Muscle of leg (tissue), 11 donors: ENCODE results near the gene NEK5. TPM values are rescaled to one million over a fixed set of nuclear protein-coding genes. Genes with fewer than 3 reads are reported as not detected.
"Not testable (repeated sequence)": the region's sequence is repeated elsewhere in the genome, so short reads cannot be mapped to it uniquely, and the experiment has no call there.

Source experiments
- DNase-seq: peaks from one replicate; pipeline ENCODE4 v3.0.0; 2013
- H3K27ac ChIP-seq: one replicate; pipeline ENCODE4 v1.5.1; 2013; ENCODE audit warnings: mild to moderate bottlenecking, low read length, control low read depth
- H3K27me3 ChIP-seq: one replicate; pipeline ENCODE4 v1.6.1; 2013; ENCODE audit warnings: low read length; ENCODE audit not compliant: control insufficient read depth, insufficient read depth
- H3K36me3 ChIP-seq: one replicate; pipeline ENCODE4 v1.6.1; 2013; ENCODE audit warnings: low read length; ENCODE audit not compliant: control insufficient read depth, insufficient read depth
- H3K4me1 ChIP-seq: one replicate; pipeline ENCODE4 v1.6.1; 2013; ENCODE audit warnings: low read length; ENCODE audit not compliant: control insufficient read depth, insufficient read depth
- H3K4me3 ChIP-seq: one replicate; pipeline ENCODE4 v1.5.1; 2013; ENCODE audit warnings: low read length, control low read depth
- H3K9me3 ChIP-seq: replicated peaks from 2 replicates; pipeline ENCODE4 v1.6.1; 2013; ENCODE audit warnings: low read depth, low read length; ENCODE audit not compliant: control insufficient read depth
- WGBS: methylation state at CpG from one replicate; pipeline ENCODE4 v1.1.5; 2013; ENCODE audit warnings: missing lambda C conversion rate; ENCODE audit not compliant: insufficient coverage; 5-methylcytosine and 5-hydroxymethylcytosine counted together
- polyA plus RNA-seq, 8 donors: library from polyadenylated mRNA; unstranded; fragments of 120-200 nt; gene quantifications; one replicate each; pipeline versions ENCODE4 v1.2.1 to v1.2.3, GENCODE V29; 2013; ENCODE audit warnings: inconsistent platforms in 1 of 8, low replicate concordance in 1 of 8; ENCODE audit not compliant: insufficient read length in 8 of 8, insufficient read depth in 1 of 8
- total RNA-seq: library from RNA; stranded (reverse); fragments of 120-200 nt; gene quantifications from one replicate; pipeline ENCODE4 v1.2.4, GENCODE V29; 2013

NEK5 gene
- total and polyA plus RNA-seq, 9 donors: 0.34 to 1.1 (median 0.69) TPM

GRCh38 chr13:52082601-52083000 is 46.3 kb downstream of the NEK5 start:
- Histone ChIP-seq H3K4me3 (no peak overlapping the region), H3K27me3 (no peaks in the 10 kb centered on the region), H3K9me3 (no peaks in the 10 kb centered on the region), H3K27ac (no peak overlapping the region), H3K4me1 (no peaks in the 10 kb centered on the region), H3K36me3 (no peaks in the 10 kb centered on the region)
- WGBS: 77% methylated on average over 4 of the region's 4 CpGs
- DNase-seq: no peak

DNA sequence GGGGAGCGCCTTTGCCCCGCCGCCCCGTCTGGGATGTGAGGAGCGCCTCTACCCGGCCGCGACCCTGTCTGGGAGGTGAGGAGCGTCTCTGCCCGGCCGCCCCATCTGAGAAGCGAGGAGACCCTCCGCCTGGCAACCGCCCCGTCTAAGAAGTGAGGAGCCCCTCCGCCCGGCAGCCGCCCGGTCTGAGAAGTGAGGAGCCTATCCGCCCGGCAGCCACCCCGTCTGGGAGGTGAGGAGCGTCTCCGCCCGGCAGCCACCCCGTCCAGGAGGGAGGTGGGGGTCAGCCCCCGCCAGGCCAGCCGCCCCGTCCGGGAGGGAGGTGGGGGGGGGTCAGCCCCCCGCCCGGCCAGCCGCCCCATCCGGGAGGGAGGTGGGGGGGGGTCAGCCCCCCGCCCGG is 49.0 kb downstream of the NEK5 start:
- H3K4me1 ChIP-seq, DNase-seq, H3K4me3 ChIP-seq, H3K36me3 ChIP-seq, H3K27me3 ChIP-seq, H3K9me3 ChIP-seq, H3K27ac ChIP-seq: not testable (repeated sequence)
- 87% methylated on average over 9 of the region's 36 CpGs for WGBS

GRCh38 chr13:52070929-52071523 is 57.8 kb downstream of the NEK5 start:
- H3K4me3 ChIP-seq: no peak overlapping the region
- peak; percentile 7 for DNase-seq
- H3K36me3 ChIP-seq: no peaks in the 10 kb centered on the region
- H3K27ac ChIP-seq: no peak overlapping the region
- peaks cover 14% of the 10 kb centered on the region for H3K9me3 ChIP-seq
- H3K27me3 ChIP-seq: no peaks in the 10 kb centered on the region
- no peaks in the 10 kb centered on the region for H3K4me1 ChIP-seq
- no CpG with 5 or more reads among the region's 1 CpG for WGBS

DNA sequence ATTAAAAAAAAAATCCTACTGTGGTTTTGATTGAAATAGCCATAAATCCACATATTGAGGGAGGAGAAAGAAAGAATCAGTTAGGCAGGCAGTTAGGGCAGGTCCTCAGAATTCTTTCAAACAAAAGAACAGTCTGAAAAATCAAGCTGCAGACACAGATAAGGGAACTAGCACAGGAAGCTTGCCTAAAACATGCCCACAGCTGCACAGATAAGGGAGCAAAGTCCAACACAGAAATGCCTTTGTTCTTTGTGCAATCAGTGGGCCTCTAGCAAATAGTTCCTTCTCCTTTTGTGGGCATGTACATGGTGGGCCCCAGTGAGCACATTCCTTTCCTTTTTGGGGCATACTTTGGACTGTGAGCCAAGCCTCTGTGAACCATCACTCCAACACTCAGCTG is 61.6 kb downstream of the NEK5 start:
- no peak overlapping the region for H3K4me3 ChIP-seq
- H3K4me1 ChIP-seq: no peaks in the 10 kb centered on the region
- no peak overlapping the region for H3K27ac ChIP-seq
- H3K27me3 ChIP-seq: no peaks in the 10 kb centered on the region
- no peaks in the 10 kb centered on the region for H3K36me3 ChIP-seq
- no peak for DNase-seq
- H3K9me3 ChIP-seq: peaks cover 21% of the 10 kb centered on the region

DNA sequence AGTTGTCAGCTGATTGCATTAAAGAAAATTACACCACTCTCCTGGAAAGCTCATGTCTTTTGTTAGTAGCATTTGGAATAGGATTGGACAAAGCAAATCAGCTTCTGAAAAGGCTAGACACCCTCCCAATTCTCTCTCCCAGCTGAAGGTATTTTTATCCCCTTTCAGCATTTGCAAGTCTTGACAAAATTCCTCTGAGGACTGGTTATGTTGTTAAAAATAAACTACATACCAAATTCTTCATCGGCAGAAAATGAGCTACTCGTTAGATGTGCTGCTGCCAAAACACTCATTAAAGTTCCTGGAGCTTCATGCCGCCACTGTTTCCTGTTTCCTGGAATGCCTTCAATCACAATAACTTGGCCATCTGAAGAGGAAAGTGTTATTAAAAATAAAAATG is 67.3 kb downstream of the NEK5 start:
- H3K4me1 ChIP-seq: no peaks in the 10 kb centered on the region
- no peaks in the 10 kb centered on the region for H3K36me3 ChIP-seq
- H3K4me3 ChIP-seq: no peak overlapping the region
- WGBS: no CpG with 5 or more reads among the region's 3 CpGs
- peaks cover 9% of the 10 kb centered on the region for H3K9me3 ChIP-seq
- H3K27me3 ChIP-seq: no peaks in the 10 kb centered on the region
- peak; percentile 52 for DNase-seq
- H3K27ac ChIP-seq: peak overlapping the region; percentile 21

- H3K4me1 ChIP-seq, H3K9me3 ChIP-seq, H3K27me3 ChIP-seq, H3K36me3 ChIP-seq, H3K4me3 ChIP-seq, DNase-seq: not testable (repeated sequence)
- no CpG with 5 or more reads among the region's 3 CpGs for WGBS
- H3K27ac ChIP-seq: peak overlapping the region; percentile 21
These were observed 67.8 kb downstream of the NEK5 start for GRCh38 chr13:52061064-52061463.

DNA sequence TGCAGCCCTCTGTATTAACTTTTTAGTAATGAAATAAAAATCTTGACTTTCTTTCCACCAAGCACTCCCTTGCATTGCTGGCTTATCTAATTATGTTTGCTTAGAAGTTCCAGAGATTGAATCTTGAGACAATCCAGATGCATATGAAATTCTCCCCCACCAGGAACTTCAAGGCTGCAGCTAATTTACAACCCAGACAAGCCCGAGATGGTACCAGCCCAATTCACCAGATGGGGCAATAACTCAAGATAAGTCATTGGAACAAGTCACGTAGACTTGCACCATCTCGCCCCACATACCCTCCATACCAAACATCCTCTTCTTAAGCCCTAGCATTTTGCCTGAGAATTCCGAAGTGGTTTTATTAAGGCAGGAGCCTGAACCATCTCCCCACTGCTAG is 75.4 kb downstream of the NEK5 start:
- WGBS: 29% methylated on average over 3 of the region's 4 CpGs
- no peaks in the 10 kb centered on the region for H3K27me3 ChIP-seq

DNA sequence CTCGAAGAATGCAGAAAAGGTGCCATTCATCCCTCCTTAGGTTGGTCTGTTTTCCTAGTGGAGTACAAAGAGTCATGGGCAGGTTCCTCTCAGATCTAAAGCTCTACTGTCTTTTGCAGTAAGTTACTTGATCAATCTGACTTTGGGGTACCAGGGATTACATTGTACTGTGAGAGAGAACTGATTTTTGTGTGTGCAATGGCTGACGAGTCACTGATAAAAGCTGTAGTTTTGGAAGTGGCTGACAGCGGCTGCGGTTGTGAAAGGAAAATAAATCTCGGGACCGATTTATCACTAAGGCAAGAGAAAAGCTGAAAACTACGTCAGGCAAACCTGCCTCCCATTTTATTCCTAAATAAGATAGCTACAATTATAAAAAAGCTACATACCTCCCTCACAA is 77.5 kb downstream of the NEK5 start:
- no peaks in the 10 kb centered on the region for H3K27me3 ChIP-seq
- no peak overlapping the region for H3K27ac ChIP-seq
- no CpG with 5 or more reads among the region's 7 CpGs for WGBS

More for the DNA sequence above, 75.4 kb downstream of the NEK5 start:
- DNase-seq: no peak
- Histone ChIP-seq H3K36me3 (no peaks in the 10 kb centered on the region), H3K4me3 (no peak overlapping the region), H3K27ac (no peak overlapping the region), H3K4me1 (no peaks in the 10 kb centered on the region), H3K9me3 (no peaks in the 10 kb centered on the region)

DNA sequence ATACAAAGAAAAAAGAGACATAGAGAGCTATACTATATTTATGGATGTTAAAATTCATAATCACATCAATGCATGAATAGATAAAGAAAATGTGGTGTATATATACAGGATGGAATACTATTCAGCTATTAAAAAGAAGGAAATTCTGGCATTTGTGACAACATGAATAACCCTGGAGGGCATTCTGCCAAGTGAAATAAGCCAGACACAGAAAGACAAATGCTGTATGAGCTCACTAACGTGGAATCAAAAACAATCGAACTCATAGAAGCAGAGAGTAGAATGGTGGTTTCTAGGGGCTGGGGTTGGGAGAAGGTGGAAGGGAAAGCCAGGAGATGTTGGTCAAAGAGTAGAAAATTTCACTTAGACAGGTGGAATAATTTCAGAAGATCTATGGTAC is 80.4 kb downstream of the NEK5 start:
- no peak overlapping the region for H3K27ac ChIP-seq
- no peaks in the 10 kb centered on the region for H3K4me1 ChIP-seq
- no peaks in the 10 kb centered on the region for H3K27me3 ChIP-seq
- H3K36me3 ChIP-seq: no peaks in the 10 kb centered on the region
- no peaks in the 10 kb centered on the region for H3K9me3 ChIP-seq
- WGBS: 85% methylated on average over 2 of the region's 2 CpGs
- DNase-seq: no peak
- H3K4me3 ChIP-seq: no peak overlapping the region

More for the DNA sequence above, 77.5 kb downstream of the NEK5 start:
- no peak overlapping the region for H3K4me3 ChIP-seq
- no peak for DNase-seq
- H3K4me1 ChIP-seq: no peaks in the 10 kb centered on the region
- H3K36me3 ChIP-seq: no peaks in the 10 kb centered on the region
- no peaks in the 10 kb centered on the region for H3K9me3 ChIP-seq

GRCh38 chr13:52047463-52047862 is 81.4 kb downstream of the NEK5 start:
- Histone ChIP-seq H3K36me3 (no peaks in the 10 kb centered on the region), H3K27ac (no peak overlapping the region), H3K4me3 (no peak overlapping the region), H3K27me3 (no peaks in the 10 kb centered on the region), H3K9me3 (no peaks in the 10 kb centered on the region), H3K4me1 (no peaks in the 10 kb centered on the region)
- DNase-seq: no peak
- 90% methylated on average over 3 of the region's 3 CpGs for WGBS

DNA sequence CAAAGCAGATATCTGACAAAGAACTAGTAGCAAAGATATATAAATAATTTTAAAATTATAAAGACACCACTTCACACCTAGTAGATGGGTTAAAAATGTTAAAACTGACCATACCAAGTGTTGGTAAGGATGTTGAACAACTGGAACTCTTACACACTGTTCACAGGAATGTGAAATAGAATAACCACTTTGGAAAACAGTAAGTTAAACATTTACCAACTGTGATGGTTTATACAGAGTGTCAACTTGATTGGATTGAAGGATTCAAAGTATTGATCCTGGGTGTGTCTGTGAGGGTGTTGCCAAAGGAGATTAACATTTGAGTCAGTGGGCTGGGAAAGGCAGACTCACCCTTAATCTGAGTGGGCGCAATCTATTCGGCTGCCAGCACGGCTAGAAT is 85.2 kb downstream of the NEK5 start:
- Histone ChIP-seq H3K4me3 (no peak overlapping the region), H3K27ac (no peak overlapping the region), H3K27me3 (no peaks in the 10 kb centered on the region), H3K36me3 (no peaks in the 10 kb centered on the region), H3K4me1 (no peaks in the 10 kb centered on the region), H3K9me3 (no peaks in the 10 kb centered on the region)
- WGBS: 100% methylated on average over 3 of the region's 3 CpGs
- no peak for DNase-seq
